NCI-H524 (cell line): ENCODE results near the gene CNPPD1.

Experiments used
- DNase-seq, 2 experiments: peaks; one replicate each; lab custom pipeline; 2025; lab: John Stamatoyannopoulos, UW

The CNPPD1 gene

DNA sequence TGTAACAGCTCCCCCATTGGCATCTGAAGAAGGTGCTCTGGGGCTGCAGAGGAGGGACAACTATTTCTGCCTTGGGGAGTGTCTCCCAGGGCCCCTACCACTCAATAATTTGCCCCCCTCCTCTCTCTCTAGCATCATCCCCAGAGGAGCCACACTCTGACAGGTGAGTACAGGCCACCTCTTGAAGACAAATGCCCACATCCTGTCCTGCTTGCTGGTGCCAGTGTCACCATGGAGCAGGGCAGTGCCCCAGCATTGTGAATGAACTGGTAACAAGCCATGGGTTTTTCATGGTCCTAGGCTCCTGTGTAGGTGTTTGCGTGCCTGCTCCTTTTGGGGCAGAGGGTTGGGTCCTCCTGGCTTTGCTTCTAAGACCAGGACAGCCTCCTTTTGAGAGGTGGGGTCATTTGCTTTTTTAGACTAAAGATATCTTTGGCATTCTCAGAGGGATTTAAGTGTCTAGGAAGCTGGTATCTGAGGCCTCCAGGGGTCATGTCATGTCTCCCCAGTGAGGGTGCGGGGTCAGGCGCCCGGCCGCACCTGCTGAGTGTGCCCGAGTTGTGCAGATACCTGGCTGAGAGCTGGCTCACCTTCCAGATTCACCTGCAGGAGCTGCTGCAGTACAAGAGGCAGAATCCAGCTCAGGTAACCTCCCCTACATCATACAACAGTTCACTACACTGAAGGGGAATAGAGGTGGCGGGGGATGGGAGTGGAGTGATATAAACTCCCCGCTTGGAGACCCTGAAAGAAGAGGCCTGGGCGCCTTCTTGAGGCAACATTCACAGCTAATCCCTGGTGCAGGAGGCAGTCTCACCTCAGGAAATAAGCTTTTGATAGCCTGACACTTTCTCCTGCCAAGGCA lies 3.1 kb upstream of the CNPPD1 start:
- no peak for DNase-seq

DNA sequence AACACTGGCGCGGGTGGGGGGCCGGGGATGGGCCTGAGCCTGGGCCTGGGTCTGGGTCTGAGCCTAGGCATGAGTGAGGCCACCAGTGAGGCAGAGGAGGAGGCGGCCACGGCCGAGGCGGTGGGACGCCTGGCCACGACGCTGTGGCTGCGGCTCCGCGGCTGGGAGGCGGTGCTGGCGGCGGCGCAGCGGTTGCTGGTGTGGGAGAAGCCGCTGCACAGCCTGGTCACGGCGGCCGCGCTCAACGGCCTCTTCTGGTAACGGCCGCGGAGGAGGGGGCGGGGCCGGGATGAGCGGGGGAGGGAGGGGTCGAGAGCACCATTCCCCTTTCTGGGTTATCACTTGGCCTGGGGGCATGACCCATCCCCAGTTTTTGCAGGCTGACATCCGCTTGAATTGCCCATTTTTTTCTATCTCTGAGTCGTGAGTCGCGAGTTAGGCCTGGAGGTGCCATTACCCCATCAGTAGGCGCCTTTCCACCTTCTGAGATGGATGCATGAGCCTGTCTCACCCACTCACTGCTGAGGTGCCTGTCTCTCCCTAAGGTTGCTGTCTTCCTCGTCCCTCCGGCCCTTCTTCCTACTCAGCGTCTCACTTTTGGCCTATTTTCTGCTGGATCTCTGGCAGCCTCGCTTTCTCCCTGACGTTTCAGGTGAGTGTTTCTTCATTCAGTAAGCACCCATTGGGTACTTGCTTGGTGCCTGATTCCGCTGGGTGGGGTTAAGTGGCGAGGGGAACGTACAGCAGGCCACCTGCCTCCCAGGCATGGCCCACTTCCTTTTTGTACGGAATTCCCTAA lies 1.9 kb upstream of the CNPPD1 start:
- no peak for DNase-seq

DNA sequence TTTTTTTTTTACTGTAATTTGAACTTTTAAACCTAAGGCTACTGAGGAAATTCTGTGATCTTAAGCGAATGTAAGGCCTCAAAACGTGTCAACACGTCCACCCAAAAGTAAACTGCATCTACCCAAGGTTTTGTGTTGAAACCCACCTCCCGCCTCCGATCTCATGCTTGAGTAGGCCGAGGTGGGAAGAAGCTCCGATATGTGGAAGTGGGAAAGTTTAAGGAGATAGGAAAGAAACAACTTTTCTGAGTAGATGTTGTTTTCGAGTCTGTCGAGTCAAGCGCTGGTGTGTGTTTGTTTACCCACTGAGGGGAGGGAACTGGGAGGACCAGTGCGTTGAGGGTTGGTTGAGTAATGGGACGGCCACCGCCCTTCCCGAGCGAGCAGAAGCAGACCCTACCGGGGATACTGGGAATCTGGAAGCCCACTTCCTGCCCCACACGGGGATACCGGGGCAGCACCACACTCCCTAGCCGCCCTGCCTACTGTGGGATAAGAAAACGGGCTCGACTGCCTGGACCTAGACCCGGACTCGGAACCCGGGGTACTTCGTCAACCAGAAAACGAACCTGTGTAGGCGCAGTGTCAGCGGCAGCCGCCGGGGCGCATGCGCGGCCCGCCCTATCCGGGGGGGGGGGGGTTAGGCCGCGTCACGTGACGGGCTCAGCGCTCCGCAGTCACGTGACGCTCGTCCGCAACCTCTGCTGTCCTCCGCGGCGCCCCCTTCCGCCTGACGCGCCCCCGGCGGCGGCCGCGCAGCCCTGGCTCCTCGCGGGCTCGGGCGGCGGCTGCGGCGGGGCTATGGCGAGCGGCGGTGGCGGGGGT lies 1.0 kb upstream of the CNPPD1 start, which contains the start of gene RETREG2:
RETREG2 (plus strand) TSS at position 724 of the 825 bp plus-strand sequence; CDS start at position 802, 78 bp downstream.
- peak; percentile 58 to 85 for DNase-seq

DNA sequence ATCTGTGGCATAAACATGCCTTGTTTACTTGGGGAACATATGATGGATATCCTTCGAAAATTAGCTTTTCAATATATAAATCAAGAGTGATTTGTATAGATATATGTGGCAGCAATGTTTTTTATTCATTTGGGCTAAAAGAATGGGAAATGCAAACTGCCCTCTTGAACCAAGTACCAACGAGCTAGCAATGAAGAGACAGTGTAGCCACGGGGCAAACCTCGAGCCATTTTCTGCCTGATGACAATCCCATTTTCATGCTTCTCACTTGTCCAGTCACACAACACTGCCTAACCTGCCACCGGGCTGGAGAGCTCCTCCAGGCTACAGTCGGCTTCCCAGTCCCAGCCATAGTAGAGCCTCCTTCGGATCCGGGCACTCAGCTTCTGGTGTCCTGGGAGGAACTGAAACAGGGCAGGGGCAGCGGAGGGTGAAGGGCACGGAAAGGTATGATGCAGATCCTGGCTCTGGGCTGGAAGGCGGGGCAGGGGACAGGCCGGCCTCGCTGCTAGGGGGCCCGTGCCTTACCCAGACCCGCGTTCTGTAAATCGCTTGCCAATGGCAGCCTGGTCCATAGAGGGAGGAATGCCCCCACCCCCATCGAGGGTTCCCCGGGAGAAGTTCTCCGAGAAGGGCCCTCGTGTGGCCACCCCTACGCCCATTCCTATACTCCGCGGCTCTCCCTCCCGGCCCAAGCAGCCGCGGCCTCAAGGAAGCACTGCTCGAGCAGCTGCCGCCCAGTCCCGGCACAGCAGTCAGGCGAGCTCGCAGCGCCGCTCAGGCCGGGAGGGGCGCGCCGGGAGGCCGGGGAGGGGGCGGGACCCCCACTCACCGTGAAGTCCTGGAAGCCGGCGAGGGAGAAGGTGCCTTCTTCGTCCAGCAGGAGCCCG lies 552 bp downstream of the CNPPD1 start:
- DNase-seq = peak in 1 of 2 experiments; percentile 60

DNA sequence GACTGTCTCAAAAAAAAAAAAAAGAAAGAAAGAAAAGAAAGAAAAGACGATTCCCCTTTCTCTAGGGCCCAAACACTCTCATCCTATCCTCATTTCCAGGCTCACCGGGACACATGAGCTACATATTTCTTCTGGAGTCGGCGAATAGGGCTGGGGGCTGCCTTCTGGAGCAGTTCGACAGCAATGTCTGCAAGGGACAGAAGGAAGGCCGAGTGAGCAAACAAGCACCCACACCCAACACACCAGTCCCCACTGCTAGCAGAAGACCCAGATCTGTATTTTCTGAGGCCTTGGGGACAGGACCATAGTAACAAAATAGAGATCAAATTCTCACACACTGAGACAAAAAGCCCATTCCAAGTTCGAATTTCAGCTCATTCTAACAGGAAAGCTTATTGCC lies 1.2 kb downstream of the CNPPD1 start:
- DNase-seq = no peak

DNA sequence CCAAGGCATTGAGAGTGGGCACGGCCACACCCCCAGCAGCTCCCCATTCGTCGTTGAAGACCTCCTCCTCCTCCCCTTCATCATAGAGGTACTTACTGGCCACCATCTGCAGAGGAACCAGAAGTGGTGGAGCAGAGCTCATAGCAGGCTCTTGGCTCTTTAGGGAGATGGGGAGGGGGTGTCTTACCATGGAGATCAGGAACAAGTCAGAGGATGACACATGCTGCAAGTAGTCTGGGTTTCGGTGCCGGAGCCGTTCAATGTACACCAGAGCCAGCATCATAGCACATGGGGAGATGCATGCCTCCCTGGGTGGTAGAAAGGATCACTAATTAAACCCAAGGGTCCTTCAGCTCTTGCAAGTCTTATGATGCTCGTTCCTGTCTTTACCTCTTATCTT lies 1.9 kb downstream of the CNPPD1 start:
- no peak for DNase-seq

DNA sequence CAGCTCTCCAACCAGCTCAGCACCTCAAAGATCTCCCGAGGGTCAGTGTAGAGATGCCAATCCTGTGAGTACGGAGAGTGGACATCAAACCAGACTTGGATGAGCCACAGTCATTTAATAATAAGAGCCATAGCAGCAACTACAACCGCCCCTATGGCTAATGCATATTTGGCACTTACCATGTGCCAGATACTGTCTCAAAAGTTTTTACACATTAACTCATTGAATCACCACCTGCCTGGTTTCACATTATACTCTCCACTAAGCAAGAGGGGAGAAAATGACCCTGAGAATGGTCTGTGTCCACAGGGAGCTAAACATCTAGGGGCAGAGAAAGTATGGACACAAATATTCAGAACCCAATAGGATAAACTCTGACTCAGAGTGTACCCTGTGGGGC lies 2.6 kb downstream of the CNPPD1 start:
- DNase-seq = no peak

DNA sequence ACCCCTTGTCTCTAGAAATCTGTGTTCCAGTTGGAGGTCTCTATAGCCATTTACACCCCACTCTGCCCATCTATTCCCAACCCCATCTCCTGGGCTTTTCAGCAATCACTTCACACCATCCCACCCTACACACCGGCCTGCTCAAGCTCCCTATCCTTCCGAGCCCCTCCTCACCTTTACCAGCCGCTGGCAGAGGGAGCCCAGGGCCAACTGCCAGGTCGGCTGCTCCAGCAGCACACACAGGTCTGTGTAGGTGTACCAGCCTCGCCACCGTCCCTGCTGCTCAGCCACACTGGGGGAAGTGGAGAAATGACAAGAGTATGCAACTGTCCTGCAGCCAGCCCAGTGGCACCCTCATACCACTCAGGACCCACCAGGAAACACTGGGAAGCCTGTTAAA lies 3.5 kb downstream of the CNPPD1 start:
- DNase-seq = no peak

DNA sequence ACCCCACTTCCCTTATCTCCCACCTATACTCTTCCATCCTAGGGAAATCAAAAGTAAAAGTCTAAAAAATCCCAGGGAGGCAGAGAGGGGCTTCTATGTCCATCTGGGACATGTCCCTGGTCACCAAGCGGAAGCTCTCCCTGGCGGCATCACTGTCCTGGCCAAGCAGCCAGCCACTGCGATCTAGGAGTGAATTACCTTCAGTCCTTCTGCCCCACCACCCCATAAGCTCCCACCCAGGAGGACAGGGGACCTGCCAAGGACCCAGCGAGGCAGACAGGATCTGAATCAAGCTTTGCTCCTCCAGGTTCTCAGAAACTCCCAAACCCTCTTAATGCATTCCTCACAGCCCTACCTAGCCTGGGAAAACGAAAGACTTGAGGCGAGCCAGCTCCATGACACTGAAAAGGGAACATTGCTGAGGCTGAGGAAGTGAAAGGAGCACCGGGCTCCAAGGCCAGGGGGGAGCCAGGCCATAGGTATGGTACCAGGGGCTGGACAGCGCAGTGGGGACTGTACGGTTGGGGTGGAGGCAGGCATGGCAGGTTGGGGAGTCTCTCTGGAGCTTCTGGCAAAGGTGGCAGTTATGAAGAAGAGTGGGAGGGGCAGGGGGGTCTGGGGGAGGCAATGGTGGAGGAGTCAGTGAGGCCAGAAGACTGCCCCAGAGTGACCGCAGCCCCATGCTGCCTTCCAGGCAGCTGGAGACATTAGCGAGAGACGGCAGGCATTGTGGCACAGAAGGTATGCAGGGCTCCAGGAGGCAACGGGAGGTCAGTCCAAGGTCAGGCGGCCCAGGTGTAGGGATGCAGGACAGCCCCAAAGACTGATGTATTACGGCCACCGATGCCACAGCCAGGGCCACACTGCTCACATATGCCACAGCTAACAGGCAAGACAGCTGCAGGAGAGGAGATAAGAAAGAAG lies 4.2 kb downstream of the CNPPD1 start:
- DNase-seq = no peak

DNA sequence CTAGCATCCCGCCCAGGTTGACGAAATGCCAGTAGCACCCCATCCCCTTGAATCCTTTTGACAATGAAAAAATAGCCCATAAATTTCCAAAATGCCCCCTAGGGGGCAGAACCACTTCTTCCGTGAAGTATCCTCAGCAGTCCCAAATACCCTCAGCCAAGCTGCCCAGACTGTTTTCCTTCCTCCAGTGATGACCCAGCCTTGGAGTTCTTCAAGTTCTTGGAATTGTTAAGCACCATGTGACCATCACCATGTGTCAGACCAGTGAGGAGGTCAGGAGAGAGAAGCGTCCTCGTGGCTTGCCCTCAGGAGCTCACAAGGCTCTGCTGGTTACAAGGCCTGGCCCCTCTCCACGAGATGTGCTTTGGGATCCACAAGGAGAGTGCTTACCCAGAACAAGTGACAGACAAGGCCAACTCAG lies 5.5 kb downstream of the CNPPD1 start:
- DNase-seq = peak; percentile 8 to 70

DNA sequence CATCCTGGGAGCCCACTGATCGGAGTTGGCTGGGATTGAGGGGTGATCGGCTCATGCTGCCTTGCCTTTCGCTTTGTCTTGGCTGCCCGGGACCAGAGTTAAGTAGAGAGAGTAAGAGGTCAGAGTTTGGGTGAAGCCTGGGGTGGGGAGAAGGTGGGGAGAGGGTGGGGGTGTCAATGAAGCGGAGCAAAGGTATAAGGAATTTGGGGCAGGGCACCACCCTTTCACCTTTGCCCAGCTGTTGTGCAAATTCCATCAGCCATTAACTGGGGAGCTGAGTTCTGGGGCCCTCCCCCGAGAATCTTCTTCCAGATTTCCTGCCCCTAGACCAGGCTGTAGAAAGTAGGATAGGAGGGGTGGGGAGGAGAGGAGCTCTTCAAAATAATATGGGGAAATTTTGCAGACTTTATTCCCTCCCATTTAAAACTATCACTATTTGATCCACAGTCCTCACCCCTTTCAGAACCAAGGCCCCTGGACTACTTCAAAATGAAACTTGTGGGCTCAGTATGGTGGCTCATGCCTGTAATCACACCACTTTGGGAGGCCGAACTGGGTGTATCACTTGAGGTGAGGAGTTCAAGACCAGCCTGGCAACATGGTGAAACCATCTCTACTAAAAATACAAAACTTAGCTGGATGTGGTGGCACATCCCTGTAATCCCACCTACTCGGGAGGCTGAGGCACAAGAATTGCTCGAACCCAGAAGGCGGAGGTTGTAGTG lies 6.6 kb downstream of the CNPPD1 start, which contains the start of gene SLC23A3:
SLC23A3 (minus strand) TSS at position 100 of the 725 bp plus-strand sequence; CDS start at position 55, 45 bp downstream.
- no peak for DNase-seq

DNA sequence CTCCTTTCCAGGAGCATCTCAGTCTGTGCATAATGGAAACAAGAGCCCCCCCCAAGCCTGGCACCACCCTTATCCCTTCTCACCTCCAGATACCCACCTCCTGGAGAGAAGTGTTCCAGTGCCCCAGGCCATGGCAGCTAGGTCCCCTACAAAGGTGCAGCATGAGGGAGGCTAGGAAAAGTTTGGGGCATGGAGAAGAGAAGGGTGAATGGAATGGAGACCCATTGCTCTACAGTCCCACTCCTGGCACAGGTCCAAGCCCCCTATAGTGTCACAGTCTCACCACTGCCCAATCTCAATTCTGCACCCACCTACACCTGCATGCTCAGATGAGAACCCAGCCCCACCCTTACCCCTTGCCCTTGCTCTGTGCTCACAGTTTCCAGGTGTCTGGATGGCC lies 7.8 kb downstream of the CNPPD1 start:
- DNase-seq = no peak

DNA sequence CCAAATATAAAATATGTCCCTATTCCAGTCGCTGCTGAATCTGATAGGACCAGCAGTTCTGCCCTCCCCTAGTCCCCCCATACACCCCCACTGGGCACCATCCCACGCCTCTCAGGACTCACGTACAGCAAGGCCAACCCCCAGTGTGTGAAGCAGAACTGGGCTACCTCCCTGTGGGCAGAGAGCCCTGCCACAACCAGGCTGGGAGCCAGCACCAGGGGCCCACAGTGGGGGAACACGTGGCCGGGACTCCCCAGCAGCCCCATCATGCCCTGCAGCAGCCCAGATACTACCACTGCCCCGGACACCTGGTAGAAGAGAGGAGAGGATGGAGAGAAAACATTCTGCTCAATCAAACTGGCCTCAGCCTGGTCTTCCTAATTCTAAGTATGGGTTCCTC lies 8.2 kb downstream of the CNPPD1 start:
- DNase-seq = no peak

DNA sequence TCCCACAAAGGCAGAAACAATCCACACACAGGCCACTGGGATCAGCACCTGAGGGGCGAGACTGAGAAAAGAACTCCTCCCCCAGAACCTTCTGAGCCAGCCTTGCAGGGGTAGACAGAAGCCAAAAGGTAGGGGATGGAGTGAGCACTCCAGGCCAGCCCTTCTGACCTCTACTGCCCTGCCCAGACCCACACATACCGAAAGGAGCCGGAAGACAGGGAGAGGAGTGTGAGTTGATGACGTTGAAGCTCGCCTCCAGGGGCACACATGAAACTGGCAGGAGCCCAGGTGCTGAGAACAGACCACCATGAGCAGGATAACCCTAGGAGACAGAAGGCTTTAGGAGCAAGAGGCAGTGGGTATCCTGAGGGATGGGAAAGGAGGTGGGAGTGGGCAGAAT lies 8.7 kb downstream of the CNPPD1 start:
- DNase-seq = no peak

DNA sequence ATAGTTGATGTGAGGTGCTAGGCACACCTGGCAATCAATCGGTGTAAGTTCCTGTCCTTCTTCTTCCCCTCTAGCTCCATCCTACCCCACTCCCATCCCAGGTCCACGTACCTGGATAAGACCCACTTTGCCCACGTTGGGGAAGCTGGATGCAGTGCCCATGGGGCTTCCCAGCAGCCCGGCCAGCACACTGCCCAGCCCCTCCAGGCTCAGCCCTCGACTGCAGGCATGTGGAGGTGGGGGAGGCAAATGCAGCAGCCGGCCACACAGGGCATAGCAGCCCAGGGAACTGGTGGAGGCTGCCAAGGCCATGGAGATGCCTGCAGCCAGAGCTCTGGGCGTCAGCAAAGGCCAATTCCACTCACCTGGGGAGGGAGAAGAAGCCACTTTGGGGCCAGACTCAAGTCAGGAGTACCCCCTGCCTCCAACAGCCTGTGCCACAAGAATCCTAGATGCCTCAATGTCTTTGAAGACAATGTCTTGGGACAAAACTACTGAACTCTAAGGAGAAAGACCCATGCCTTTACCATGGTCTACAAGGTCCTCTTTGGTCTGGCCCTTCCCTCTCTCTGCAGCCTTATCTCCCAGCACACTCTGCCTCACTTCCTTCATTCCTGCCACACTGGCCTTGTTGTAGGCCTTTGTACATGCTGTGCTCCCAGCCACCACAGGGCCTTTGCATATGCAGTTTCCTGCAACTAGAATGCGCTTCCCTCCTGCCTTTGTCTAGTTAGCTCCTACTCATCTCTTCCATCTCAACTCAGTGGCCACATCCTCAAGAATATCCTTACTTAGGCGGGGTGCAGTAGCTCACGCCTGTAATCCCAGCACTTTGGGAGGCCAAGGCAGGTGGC lies 11.4 kb downstream of the CNPPD1 start:
- no peak for DNase-seq

DNA sequence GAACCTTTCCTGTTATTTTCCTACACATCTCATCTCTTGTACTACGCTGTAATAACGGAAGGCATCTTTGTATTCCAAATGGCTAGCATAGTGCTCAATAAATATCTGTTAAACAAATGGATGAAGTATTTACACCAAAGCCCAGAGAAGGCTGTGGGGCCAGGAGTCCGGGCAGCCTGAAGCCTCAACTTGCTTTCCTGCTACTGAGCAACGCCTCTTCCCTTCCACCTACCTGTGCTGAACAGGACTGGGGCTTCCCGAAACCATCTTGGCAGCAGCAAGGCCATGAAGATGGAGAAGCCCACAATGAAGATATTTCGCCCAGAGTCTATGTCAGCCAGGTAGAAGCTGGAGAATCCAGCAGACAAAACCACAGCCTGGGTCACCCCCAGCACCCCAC lies 13.6 kb downstream of the CNPPD1 start:
- no peak for DNase-seq

DNA sequence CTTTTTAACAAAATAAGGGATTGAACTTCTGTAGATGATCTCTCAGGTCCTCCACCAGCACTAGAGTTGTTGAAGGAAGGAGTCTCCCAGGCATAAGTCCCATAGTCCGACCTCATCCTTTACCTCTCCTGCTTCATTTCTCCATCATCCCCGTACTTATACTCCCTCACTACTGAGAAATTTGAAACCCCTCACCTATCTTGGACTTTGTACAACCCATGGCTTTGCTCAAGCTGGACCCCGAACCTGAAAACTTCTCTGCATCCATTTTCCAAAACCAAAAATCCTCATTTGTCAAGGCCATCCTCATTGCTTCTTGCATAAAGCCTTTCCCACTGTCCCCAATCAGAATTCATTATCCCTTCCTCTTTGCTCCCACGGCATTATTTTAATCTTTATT lies 15.6 kb downstream of the CNPPD1 start:
- no peak for DNase-seq
